Thyroid gland (tissue), 4 donors: ENCODE data around the gene GPR22.

Source experiments
- POLR2A ChIP-seq, 2 donors: fragments of 450-650 bp; IDR thresholded peaks; one replicate each; pipeline ENCODE4 v1.6.1; 2017; ENCODE audit warnings: antibody characterized with exemption in 2 of 2, mild to moderate bottlenecking in 2 of 2, moderate library complexity in 1 of 2
- TF ChIP-seq, protein P1 (sequence below), 6 experiments: fragments of 200-600 bp in 3 of 6; fragments of 450-650 bp in 3 of 6; sonication (generic) in 3 of 6; IDR thresholded peaks; one replicate each; pipeline ENCODE4 v1.5.1; 2016 to 2019; ENCODE audit warnings: antibody characterized with exemption in 6 of 6, mild to moderate bottlenecking in 2 of 6, inconsistent platforms in 1 of 6, moderate library complexity in 1 of 6

DNA sequence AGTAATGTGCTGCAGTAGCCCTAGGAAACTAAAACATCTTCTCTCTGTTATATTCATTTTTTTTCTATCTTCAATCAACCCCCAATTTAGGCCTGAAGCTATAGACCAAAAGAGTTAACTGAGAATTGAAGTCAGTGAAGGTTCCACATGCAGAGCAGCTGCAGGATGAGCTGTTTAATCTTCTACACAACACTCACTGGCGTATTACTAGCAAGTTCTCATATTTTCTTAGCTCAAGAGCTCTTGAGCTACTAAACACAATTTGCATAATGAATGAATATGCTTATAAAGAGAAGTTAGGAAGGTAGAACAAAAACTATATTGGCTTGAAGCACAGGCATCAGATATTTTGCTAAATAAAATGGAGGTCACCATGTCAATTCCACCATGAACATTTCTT lies 41.2 kb upstream of the GPR22 start:
- TF ChIP-seq, protein P1, sequence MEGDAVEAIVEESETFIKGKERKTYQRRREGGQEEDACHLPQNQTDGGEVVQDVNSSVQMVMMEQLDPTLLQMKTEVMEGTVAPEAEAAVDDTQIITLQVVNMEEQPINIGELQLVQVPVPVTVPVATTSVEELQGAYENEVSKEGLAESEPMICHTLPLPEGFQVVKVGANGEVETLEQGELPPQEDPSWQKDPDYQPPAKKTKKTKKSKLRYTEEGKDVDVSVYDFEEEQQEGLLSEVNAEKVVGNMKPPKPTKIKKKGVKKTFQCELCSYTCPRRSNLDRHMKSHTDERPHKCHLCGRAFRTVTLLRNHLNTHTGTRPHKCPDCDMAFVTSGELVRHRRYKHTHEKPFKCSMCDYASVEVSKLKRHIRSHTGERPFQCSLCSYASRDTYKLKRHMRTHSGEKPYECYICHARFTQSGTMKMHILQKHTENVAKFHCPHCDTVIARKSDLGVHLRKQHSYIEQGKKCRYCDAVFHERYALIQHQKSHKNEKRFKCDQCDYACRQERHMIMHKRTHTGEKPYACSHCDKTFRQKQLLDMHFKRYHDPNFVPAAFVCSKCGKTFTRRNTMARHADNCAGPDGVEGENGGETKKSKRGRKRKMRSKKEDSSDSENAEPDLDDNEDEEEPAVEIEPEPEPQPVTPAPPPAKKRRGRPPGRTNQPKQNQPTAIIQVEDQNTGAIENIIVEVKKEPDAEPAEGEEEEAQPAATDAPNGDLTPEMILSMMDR (IDR thresholded peaks at IDR 0.05) = no peak
- TF ChIP-seq POLR2A (IDR thresholded peaks at IDR 0.05) = no peak
